HG03342 (cell line): Measurements from ENCODE around the gene IGFBP6.
"Not testable (repeated sequence)": the region's sequence is repeated elsewhere in the genome, so short reads cannot be mapped to it uniquely, and the experiment has no call there.

Experiments used
- ATAC-seq: cut with Tn5 transposase; IDR thresholded peaks from one replicate; pipeline ENCODE4 v1.9.1; 2021; ENCODE audit warnings: mild to moderate bottlenecking, moderate library complexity; ENCODE audit not compliant: unreplicated experiment

Gene IGFBP6

DNA sequence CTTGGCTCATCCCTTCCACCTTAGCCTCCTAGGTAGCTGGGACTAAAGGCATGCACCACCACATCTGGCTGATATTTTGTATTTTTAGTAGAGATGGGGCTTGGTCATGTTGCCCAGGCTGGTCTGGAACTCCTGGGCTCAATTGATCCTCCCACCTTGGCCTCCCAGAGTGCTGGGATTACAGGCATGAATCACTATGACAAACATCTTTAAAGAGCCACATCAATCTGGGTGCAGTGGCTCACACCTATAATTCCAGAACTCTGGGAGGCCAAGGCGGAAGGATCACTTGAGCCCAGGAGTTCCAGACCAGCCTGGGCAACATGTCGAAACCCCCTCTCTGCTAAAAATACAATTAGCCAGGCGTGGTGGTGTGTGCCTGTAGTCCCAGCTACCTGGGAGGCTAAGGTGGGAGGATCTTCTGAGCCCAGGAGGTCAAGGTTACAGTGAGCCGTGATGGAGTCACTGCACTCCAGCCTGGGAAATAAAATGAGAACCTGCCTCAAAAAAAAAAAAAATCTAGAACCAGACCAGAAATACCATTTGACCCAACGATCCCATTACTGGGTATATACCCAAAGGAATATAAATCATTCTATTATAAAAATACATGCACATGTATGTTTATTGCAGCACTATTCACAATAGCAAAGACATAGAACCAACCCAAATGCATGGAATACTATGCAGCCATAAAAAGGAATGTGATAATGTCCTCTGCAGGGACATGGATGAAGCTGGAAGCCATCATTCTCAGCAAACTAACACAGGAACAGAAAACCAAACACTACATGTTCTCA is 2.5 kb upstream of the IGFBP6 start:
- not testable (repeated sequence) for ATAC-seq

DNA sequence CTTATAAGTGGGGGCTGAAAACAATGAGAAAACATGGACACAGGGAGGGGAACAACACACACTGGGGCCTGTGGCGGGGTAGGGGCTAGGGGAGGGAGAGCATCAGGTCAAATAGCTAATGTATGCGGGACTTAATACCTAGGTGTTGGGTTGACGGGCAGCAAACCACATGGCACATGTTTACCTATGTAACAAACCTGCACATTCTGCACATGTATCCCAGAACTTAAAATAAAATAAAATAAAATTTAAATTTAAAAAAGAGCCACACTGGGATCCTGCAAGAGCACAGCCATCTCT is 1.9 kb upstream of the IGFBP6 start:
- ATAC-seq: not testable (repeated sequence)

DNA sequence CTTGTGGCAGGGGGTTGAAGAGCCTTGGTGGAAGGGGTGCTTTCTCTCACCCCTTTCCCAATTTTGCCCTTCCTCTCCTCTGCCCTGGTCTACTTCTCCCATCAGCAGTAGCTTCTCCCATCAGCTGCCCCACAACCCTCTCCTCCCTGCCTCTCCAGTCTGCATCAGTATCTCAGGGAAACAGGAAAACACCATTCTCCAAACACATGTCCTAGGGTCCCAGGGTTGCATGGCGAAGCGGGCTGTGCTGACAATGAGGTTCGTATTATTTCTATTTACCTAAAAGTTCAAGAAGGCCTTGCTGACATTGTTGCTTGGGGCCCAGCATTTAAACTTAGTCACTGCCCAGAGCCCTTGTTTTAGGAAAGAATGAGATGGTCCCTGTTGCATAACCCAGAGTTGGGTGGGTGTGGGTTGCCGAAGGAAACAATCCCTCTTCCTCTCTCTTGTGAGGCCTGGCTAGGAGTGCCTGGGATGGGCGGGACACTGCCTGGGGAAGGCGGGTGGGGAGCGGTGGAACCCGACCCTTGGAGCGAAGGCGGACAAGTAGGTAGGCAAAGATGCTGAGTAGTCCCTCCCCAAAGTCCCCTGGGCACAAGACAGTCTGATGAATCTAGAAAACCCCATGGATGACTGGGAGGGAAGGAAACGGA is 1.3 kb upstream of the IGFBP6 start:
- ATAC-seq: no peak

DNA sequence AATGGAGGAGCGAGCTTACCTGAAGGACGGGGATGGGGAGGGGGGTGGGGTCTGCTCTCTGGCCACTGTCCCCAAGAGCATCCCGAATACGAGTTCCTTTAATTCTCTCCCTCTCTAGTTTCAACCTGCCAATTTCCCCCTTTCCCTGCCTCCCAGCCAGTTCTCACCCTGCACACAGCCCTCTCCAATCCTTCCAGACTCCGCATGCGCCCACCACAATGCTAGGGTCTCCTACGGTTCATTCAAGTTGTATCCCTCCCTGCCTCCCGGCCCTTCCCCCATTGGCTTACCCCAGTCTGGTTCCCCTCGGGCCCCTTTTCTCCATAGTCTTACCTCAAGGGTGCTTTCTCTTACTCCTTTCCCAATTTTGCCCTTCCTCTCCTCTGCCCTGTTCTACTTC is 708 bp upstream of the IGFBP6 start:
- no peak for ATAC-seq

DNA sequence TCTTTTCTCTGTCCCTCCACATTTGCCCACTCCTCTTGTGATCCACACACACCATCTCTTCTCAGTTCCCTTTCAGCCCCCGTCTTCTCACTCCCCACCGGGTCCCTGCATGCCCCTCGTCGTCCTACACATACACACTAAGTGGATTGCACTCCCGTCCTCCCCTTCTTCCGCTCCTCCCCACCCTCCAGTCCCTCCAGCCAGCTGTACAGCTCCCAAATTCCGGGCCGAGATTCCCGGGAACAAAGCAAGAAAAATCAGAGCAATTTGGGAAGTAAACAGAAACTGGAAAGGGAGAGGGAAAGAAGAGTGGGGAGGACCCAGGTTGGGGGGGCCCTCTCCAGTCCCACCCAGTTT is 282 bp upstream of the IGFBP6 start:
- ATAC-seq: no peak

DNA sequence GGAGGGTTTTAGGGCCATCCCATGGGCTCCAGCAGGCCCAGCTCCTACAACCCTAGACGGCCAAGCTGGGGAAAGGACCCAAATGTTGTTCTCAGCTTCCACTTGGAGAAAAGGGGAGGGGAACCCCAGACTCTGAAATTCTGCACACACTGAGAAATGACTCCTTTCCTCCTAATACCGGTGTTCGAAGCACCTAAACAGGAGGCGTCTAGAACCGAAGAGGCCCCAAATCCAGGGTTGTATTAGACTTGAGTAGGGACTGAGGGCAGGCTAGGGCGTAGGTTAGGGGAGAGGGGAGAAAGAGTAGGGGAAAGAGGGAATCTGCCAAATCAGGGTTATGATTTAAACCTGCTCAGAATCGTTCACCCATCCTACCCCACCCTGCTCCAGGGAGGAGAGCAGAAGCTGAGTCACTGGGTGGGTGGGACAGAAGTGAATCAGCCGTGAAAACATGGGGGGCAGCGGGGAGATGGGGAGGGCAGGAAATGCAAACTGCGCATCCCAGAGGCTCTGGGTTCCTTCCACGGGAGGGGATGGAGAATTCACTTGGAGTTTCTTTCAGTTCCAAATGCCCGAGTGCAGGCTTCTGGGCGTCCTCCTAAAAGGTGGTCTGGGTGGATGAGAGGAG is 1.0 kb downstream of the IGFBP6 start:
- ATAC-seq: no peak

DNA sequence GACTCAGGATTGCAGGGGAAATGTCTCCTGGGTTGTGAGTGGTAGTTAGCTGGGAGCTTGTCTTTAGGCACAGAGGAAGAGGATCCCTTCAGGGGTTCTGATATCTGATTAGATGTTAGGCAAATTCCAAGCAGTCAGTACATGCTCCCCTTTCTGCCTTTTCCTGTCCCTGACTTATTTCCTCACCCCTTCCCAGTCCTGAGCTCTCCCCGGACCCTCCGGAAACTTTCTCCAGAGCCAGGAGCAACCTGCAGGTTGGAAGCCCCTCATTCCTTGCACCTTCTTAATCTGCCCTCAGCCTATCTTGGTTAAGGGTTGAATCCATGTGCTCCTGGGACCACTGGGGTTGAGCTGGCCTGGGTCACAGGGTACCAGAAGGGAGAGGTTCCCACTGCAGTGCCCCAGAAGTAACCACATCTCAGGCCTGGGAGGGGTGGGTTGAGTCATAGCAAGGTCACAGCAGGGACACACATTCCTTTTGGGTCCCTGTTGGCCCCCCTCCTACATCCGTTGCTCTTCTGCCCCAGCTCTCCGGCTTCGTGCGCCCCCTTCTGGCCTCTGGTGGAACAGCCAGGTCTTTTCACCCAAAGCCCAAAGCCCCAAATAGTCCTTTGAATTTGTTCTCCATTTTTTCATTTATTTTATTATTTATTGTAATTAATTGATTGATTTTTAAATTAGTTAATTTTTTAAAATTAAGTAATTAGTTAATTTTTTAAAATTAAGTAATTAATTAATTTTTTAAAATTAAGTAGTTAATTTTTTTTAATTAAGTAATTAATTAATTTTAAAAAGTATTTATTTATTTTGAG is 1.8 kb downstream of the IGFBP6 start:
- ATAC-seq: no peak

DNA sequence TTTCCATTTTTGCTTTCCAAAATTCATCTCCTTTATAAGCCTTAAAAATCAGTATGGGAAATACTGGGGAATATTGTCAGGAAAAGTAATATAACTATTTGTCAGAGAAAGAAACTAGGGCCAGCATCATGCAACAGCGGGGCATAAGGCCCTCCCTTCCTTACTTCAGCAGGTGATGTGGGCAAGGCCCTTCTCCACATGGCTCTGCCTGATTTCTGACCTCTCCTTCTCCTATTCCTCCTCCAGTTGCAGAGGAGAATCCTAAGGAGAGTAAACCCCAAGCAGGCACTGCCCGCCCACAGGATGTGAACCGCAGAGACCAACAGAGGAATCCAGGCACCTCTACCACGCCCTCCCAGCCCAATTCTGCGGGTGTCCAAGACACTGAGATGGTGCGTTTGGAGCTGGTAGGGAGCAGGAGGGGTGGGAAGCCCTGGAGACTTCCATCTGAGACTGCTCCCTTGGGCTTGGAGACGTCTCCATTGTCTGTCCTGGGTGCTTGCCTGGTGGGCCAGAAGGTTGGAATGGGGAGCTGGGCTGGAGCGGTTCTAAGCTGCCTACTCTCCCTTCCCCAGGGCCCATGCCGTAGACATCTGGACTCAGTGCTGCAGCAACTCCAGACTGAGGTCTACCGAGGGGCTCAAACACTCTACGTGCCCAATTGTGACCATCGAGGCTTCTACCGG is 3.1 kb downstream of the IGFBP6 start:
- no peak for ATAC-seq

DNA sequence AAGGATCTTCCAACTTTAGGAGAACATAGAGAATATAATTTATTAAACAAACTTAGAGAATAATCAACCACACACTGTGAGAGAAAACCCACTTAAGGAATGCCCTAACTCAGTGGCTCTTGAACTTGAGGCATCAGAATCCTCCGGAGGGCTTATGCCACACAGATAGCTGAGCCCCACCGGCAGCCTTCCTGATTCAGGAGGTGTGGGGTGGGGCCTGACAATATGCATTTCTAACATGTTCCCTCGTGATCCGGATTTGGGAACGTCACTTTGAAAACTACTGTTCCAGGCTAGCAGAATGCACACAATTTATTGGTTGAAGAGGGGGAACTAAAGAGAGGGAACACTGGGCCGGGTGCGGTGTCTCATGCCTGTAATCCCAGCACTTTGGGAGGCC is 3.8 kb downstream of the IGFBP6 start:
- no peak for ATAC-seq

DNA sequence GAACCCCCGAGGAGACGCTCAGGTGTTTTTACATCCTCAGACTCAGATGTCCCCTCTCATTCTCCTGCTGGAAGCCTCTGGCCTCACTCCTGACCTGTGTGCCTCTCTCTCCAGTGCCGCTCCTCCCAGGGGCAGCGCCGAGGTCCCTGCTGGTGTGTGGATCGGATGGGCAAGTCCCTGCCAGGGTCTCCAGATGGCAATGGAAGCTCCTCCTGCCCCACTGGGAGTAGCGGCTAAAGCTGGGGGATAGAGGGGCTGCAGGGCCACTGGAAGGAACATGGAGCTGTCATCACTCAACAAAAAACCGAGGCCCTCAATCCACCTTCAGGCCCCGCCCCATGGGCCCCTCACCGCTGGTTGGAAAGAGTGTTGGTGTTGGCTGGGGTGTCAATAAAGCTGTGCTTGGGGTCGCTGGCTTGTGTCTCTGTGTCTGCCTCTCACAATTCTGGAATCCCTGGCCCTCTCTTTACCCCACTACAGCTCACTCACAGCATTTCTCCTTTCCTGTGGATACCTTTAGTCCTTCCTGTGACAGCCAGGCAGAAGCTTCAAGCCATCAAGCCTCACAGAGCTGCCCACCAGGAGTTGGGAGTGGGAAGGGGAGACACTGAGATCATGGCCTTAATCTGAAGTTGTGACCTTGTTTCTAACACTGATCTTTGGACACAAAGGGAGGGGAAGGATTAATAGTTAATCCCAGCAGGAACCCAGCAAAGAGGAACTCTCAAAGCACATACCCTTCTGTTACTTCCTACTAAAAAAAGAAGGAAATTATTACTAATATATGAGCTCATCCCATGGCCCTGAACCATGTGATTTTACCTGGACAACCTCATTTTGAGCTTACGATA is 4.7 kb downstream of the IGFBP6 start:
- ATAC-seq: no peak

DNA sequence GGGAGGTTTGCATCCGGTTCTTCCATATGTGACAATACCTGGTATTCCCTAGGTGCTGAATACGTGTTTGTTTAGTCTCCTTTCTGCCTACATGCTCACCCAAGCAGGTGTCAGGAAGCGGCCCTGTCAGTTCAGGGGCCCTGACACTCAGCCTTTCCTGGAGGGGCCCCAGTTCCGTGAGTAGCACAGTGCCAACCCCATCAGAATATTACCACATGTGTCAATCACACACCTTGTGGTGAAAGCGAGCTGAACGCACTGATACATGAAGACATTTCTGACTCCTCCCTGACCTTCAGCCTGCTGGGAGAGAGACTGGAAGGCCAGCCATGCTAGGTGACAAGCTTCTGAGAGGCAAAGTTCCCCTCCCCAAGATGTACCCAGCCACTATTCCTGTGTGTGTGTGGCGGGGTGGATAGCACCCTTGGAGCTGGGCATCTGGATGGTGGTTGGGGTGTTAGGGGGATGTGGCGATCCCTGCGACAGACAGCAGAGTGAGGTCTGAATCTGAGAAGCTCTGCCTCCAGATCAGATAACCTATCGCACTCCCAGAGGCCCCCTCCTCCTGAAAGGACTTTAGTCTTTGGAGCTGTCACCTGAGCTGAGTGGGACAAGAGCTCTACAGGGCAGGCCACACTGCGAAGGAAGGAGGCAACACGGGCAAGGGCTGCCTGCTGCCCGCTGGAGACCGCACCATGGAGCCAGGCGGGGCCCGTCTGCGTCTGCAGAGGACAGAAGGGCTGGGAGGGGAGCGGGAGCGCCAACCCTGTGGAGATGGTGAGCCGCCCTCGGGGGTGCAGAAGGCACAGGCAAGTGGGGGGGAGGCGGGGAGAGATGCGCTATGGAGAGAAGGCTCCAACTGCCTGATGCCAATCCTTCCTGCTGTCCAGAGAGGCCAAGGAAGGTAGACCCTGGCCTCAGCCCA is 5.7 kb downstream of the IGFBP6 start, which contains the start of gene SOAT2:
SOAT2 (plus strand) TSS at position 604 of the 925 bp plus-strand sequence; CDS start at position 696, 92 bp downstream.
- ATAC-seq: peak; percentile 69

DNA sequence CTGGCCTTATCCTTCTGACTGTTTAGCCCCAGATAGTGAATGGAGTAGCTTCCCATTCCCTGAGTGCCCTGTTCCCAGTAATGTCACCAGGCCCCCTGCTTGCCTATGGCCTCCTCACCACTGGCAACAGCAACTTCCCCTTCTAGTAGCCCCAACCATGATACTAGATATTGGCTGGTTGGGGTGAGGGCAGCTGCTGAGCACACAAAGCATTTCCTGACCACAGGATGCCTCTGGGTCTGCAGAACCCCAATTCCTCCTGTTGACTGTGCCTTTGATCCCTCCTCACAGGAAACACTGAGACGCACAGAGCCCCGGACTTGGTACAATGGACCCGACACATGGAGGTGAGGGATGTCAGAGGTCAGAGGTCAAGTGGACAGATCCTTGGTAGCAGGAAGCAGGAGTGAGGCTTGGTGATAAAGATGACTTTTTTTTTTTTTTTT is 6.4 kb downstream of the IGFBP6 start:
- no peak for ATAC-seq

DNA sequence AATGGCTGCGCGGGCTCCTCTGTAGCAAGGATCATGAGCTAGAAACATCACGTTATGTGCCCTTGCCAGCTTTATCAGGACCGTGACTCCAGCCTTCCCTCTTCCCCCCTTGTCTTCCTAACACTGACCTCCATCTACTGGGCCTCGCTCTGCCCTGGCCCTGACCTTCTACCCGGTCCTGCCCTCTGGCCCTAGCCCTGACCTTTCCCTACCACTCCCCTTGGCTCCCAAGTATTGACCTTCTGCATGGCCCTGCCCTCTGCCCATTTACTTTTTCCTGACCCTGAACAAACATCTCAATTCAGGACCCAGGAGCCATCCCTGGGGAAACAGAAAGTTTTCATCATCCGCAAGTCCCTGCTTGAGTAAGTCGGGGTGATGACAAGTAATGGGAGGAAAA is 7.8 kb downstream of the IGFBP6 start:
- ATAC-seq: no peak

DNA sequence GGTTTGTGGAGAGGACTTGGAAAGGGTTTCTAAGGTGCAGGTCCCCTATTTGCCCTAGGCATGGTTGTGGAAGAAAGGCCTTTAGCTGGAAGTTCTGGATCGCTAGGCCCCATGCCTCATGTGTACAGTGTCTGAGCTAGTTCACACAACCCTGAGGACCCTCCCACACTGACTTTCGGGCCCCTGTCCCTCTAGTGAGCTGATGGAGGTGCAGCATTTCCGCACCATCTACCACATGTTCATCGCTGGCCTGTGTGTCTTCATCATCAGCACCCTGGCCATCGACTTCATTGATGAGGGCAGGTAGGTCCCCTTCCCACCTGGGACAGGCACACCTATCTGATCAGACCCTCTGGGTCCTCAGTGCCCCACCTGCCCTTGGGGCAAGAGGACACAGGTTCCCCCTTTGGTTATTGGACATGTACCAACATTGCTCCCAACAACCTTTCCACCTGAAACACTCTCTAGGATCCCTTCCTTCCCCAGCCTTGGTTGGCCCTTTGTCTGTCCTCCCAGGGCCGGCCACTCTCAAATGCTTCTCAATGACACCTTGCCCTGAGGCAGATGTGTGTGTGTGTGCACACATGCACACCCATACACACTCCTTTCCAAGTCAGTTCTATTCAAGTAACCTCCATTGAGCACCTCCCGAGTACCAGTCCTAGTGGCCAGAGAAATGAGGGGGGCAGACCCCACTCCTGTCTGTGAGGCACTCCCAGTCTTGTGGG is 8.4 kb downstream of the IGFBP6 start:
- ATAC-seq: no peak

DNA sequence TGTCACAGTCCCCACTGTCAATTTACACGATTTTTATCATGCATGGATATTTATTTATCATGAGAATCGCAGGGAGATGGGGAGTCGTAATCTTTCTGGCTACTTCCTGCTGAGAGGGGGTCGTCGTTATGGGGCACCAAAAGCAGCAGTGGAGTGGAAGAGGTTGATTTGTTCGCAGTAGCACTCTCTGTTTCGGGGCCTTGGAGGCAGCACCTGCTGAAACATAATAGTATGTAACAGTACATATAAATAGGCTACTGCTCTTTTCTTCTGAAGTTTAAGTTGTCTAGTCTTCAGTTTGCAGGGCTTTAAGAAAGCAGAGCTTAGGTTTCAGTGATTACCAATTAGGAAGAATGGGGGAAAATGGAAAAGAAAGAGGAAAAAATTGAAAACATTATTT is 9.7 kb downstream of the IGFBP6 start:
- ATAC-seq: no peak

DNA sequence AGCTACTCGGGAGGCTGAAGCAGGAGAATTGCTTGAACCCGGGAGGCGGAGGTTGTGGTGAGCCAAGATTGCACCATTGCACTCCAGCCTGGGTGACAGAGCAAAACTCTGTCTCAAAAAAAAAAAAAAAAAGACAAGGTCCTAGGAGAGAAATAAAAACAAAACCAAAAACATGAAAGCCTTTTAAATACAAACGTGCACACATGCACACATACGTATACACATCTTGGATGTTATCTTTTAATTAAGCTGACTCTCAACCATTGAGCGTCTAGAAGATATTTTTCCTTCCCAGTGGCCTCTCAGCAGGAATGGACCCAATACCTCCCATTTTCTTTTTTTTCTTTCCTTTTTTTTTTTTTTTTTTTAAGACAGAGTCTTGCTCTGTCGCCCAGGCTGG is 15.0 kb downstream of the IGFBP6 start:
- ATAC-seq: not testable (repeated sequence)

DNA sequence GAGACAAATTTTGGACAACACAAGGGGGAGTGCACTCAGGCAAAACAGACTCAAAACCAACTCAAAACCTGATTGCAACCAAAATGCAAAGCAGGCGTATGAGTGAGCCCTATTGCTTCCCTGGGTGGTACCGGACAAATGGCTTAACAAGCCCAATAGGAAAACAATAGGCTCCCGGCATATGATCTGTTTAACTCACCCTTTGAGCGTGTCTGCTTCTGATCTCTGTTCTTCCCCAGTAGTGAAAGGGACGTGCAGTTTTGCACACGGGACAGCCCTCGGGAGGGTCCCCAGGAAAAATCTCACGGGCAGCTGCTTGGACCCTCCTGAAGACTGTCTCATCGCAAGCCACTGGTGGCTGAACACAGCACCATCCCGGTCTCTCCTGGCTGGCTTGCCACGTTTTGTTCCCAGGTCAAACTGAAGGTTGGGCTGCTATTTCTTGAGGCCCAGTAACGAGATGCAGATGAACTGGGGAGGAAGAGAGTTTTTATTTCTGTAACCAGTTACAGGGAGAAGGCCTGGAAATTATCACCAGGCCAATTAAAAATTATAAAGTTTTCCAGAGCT is 15.8 kb downstream of the IGFBP6 start:
- ATAC-seq: no peak

DNA sequence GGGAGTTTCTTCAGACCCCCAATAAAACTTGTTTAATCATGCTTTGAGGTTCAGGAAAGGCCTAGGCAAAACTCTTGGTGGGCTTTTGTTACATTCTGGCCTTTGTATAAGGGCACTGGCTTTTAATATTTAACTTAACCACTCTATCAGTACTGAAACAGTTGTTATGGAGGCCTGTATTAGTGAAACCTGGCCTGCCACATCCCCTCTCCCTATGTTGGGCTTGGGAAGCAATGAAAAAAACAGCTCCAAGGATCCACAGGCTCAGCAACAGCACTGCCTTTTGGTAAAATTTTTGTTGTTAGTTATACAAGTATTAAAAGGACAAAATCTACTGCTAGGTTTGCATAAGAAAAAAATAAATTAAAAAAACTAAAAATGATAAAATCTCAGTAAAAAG is 16.5 kb downstream of the IGFBP6 start:
- ATAC-seq: no peak
